ENCODE measurements around the gene GAS5. TPM values are rescaled to one million over a fixed set of nuclear protein-coding genes. Genes with fewer than 3 reads are reported as not detected.

The GAS5 gene
- total RNA-seq, 1 experiment from 2014 or later, result 503 TPM

DNA sequence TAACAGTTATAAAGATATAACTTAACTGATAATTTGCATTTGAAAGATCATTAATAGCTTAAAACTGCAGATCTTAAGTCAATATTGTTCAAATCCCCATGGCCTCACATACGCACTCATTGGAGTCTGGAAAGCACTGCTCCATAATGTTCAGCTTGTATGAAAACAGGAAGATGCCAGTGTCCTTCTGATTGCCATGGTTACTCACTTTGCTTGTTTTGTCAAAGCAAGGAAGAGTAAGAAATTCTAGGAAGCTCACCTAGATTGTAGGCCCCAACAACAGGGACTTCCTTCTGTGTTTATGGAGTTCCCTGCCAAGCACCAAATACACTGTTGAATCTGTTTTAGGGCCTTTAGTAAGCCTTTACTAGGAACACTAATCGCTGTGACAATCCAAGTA, 10.9 kb downstream of the GAS5 start:
- peaks cover 52% of the 10 kb centered on the region for H3K36me3 ChIP-seq (ENCODE audit: insufficient read depth, low read length, poor library complexity, severe bottlenecking)
- DNase-seq (ENCODE audit: low spot score), result no peak
- no peaks in the 10 kb centered on the region for H3K4me1 ChIP-seq (ENCODE audit: insufficient read depth, low read length, poor library complexity, severe bottlenecking)
- BruUV-seq (replicated peaks), result no TSS peak
- no peaks in the 10 kb centered on the region for H3K9me3 ChIP-seq (ENCODE audit: low read depth, low read length, poor library complexity, severe bottlenecking)
- H3K4me3 ChIP-seq (ENCODE audit: low read depth, low read length, poor library complexity, severe bottlenecking), result no peak overlapping the region
- no peak overlapping the region for H3K27ac ChIP-seq (ENCODE audit: low read depth, low read length, poor library complexity, severe bottlenecking)
- POLR2A ChIA-PET (ENCODE audit: low non-redundant PET), result interaction anchor here (0.6 kb wide), 1 partner anchor 1135 kb away, joined by 3 read pairs; no protein-coding TSS in a partner anchor
- TF ChIP-seq, protein P1, sequence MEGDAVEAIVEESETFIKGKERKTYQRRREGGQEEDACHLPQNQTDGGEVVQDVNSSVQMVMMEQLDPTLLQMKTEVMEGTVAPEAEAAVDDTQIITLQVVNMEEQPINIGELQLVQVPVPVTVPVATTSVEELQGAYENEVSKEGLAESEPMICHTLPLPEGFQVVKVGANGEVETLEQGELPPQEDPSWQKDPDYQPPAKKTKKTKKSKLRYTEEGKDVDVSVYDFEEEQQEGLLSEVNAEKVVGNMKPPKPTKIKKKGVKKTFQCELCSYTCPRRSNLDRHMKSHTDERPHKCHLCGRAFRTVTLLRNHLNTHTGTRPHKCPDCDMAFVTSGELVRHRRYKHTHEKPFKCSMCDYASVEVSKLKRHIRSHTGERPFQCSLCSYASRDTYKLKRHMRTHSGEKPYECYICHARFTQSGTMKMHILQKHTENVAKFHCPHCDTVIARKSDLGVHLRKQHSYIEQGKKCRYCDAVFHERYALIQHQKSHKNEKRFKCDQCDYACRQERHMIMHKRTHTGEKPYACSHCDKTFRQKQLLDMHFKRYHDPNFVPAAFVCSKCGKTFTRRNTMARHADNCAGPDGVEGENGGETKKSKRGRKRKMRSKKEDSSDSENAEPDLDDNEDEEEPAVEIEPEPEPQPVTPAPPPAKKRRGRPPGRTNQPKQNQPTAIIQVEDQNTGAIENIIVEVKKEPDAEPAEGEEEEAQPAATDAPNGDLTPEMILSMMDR (conservative IDR thresholded peaks at IDR 0.05; ENCODE audit: low read depth, low read length), result no peak
- TF ChIP-seq EZH2 (IDR thresholded peaks at IDR 0.05; ENCODE audit: borderline replicate concordance, low read depth, low read length, poor library complexity, severe bottlenecking), result no peak
- CTCF ChIA-PET, result interaction anchor here (0.6 kb wide), 1 partner anchor 341 kb away, joined by 3 read pairs; no protein-coding TSS in a partner anchor
- no peaks in the 10 kb centered on the region for H3K27me3 ChIP-seq (replicated peaks; ENCODE audit: insufficient read depth, low read depth, low read length, poor library complexity)
- intact Hi-C loops (cut with micrococcal nuclease; ENCODE audit: unreplicated experiment), result no loop called here

DNA sequence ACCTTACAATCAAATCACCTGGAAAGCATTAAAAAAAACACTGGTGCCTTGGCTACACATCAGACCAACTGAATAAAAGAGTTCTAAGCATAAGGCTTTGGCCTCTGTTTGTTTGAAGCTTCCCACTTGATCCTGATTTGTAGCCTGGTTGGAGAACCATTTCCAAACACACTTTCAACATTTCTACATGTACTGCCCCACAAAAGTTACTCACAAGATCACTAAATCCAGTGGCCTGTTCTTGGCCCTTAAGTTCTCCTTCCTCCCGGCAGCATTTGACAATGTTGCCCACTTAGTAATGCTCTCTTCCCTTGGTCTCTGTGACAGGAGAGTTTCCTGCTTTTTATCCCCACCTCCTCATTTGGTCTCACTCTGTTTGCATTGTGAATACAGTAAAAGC, 11.8 kb downstream of the GAS5 start:
- intact Hi-C loops (cut with micrococcal nuclease; ENCODE audit: unreplicated experiment), result no loop called here
- CTCF ChIA-PET, result no interaction called here
- no peaks in the 10 kb centered on the region for H3K9me3 ChIP-seq (ENCODE audit: low read depth, low read length, poor library complexity, severe bottlenecking)
- no peak overlapping the region for H3K27ac ChIP-seq (ENCODE audit: low read depth, low read length, poor library complexity, severe bottlenecking)
- BruUV-seq (replicated peaks), result no TSS peak
- POLR2A ChIA-PET (ENCODE audit: low non-redundant PET), result no interaction called here
- H3K27me3 ChIP-seq (replicated peaks; ENCODE audit: insufficient read depth, low read depth, low read length, poor library complexity), result no peaks in the 10 kb centered on the region
- TF ChIP-seq, protein P1 (conservative IDR thresholded peaks at IDR 0.05; ENCODE audit: low read depth, low read length), result no peak
- no peak for TF ChIP-seq EZH2 (IDR thresholded peaks at IDR 0.05; ENCODE audit: borderline replicate concordance, low read depth, low read length, poor library complexity, severe bottlenecking)
- H3K4me1 ChIP-seq (ENCODE audit: insufficient read depth, low read length, poor library complexity, severe bottlenecking), result no peaks in the 10 kb centered on the region
- DNase-seq (ENCODE audit: low spot score), result no peak
- no peak overlapping the region for H3K4me3 ChIP-seq (ENCODE audit: low read depth, low read length, poor library complexity, severe bottlenecking)
- H3K36me3 ChIP-seq (ENCODE audit: insufficient read depth, low read length, poor library complexity, severe bottlenecking), result peaks cover 60% of the 10 kb centered on the region

DNA sequence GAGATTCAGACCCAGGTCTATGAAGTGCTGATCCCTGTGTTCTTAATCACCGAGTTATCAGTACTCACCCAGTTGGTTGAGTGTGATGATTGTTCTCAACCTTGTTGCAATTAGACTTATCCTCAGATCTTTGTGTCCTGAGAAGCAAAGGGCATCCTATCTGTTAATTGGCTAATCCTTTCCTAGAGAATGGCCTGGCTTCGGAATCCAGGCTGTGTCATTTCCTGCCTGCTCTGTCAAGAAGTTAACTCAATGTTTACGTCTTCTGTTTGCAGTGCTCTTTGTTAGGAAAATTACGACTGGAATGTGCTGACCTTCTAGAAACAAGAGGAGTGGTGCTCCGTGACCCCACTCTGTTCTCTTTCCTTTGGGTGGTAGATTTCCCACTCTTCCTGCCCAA, 14.7 kb downstream of the GAS5 start:
- CTCF ChIA-PET, result no interaction called here
- TF ChIP-seq EZH2 (IDR thresholded peaks at IDR 0.05; ENCODE audit: borderline replicate concordance, low read depth, low read length, poor library complexity, severe bottlenecking), result no peak
- TF ChIP-seq, protein P1 (conservative IDR thresholded peaks at IDR 0.05; ENCODE audit: low read depth, low read length), result no peak
- H3K4me3 ChIP-seq (ENCODE audit: low read depth, low read length, poor library complexity, severe bottlenecking), result no peak overlapping the region
- H3K36me3 ChIP-seq (ENCODE audit: insufficient read depth, low read length, poor library complexity, severe bottlenecking), result peaks cover 44% of the 10 kb centered on the region
- peak overlapping the region; percentile 24 for H3K27ac ChIP-seq (ENCODE audit: low read depth, low read length, poor library complexity, severe bottlenecking)
- POLR2A ChIA-PET (ENCODE audit: low non-redundant PET), result no interaction called here
- H3K27me3 ChIP-seq (replicated peaks; ENCODE audit: insufficient read depth, low read depth, low read length, poor library complexity), result no peaks in the 10 kb centered on the region
- no TSS peak for BruUV-seq (replicated peaks)
- H3K9me3 ChIP-seq (ENCODE audit: low read depth, low read length, poor library complexity, severe bottlenecking), result no peaks in the 10 kb centered on the region
- intact Hi-C loops (cut with micrococcal nuclease; ENCODE audit: unreplicated experiment), result no loop called here
- H3K4me1 ChIP-seq (ENCODE audit: insufficient read depth, low read length, poor library complexity, severe bottlenecking), result no peaks in the 10 kb centered on the region
- peak; percentile 50 for DNase-seq (ENCODE audit: low spot score)
